ENCODE data around the gene ZNF264.

DNA sequence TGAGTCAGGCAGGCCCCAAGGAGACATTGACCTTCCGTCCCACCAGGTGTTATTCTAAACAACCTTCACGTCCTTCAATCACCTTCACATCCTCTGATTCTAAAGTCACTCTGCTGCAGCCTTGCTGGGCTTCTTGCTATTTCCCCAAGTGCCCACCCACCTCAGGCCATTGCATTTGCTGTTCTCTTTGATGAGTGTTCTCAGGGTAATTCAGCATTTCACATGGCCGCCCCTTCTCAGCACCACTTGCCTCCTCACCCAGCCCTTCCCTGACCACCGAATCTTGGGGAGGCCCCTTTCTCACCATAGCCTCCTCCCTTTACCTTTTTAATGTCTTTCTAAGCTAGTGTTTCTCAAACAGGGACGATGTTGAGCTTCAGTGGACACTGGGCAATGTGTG lies 53.8 kb downstream of the ZNF264 start:
- TF ChIP-seq MAX (IDR thresholded peaks at IDR 0.05) (no peak), GABPA (IDR thresholded peaks at IDR 0.05 in 1 of 2, conservative IDR thresholded peaks at IDR 0.05 in 1 of 2) (no peak), REST (IDR thresholded peaks at IDR 0.05) (no peak), CTCF (IDR thresholded peaks at IDR 0.05; ENCODE audit: low read depth, low read length, missing input control) (no peak), YY1 (IDR thresholded peaks at IDR 0.05) (no peak), RAD21 (IDR thresholded peaks at IDR 0.05) (no peak), SP1 (IDR thresholded peaks at IDR 0.05) (no peak), FOXA1 (IDR thresholded peaks at IDR 0.05) (no peak), TAF1 (conservative IDR thresholded peaks at IDR 0.05) (no peak), JUND (IDR thresholded peaks at IDR 0.05) (no peak), ZBTB33 (IDR thresholded peaks at IDR 0.05) (no peak), RXRA (IDR thresholded peaks at IDR 0.05) (no peak), NR2F2 (IDR thresholded peaks at IDR 0.05) (no peak)
- TF ChIP-seq, protein P1, sequence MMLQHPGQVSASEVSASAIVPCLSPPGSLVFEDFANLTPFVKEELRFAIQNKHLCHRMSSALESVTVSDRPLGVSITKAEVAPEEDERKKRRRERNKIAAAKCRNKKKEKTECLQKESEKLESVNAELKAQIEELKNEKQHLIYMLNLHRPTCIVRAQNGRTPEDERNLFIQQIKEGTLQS (IDR thresholded peaks at IDR 0.05): no peak
